ENCODE measurements around the gene JARID2. TPM values are rescaled to one million over a fixed set of nuclear protein-coding genes. Genes with fewer than 3 reads are reported as not detected.

Gene JARID2
- total RNA-seq, 4 donors from 2014 or later, result 12.1 to 33.8 (median 17.0) TPM

DNA sequence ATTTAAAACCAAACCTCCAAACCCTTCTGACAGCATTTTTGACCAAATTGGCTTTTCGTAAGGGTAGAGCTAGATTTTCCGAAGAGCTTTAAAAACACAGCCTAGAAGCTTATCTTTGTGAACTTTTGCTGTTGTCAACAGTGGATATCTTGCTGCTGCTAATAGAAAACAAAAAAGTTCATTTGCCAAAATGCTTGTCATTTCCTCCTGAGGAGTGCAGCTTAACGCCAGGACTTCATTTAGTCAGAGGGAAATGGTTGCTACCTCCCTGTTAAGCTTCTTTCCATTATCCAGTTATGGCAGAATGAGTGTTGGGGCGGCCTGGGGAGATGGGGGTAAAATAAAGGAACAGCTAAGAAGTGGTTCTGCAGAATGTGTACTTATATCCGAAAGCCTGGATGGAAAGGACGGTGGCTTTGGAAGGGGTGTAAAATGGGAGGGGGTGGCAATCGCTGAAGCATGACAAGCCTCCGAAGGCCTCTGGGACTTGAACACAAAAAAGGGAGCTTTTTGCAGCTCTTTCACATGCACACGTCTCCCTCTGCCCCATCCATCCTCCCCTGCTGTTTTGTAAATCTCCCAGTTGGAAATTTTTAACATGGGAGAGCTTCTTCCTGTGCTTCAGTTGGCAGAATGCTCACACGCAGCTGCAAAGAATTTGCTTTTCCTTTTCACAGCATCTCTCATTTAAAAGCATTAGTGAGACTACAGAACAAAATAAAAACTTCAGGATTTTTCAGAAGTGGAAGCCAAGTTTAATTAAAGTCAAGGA is 22.5 kb downstream of the JARID2 start:
- H3K9me3 ChIP-seq, result no peaks in the 10 kb centered on the region
- no peak overlapping the region for H3K4me3 ChIP-seq
- H3K4me1 ChIP-seq, result peaks cover 0 to 49% (median 17%) of the 10 kb centered on the region in 4 donors
- TF ChIP-seq, protein P1, sequence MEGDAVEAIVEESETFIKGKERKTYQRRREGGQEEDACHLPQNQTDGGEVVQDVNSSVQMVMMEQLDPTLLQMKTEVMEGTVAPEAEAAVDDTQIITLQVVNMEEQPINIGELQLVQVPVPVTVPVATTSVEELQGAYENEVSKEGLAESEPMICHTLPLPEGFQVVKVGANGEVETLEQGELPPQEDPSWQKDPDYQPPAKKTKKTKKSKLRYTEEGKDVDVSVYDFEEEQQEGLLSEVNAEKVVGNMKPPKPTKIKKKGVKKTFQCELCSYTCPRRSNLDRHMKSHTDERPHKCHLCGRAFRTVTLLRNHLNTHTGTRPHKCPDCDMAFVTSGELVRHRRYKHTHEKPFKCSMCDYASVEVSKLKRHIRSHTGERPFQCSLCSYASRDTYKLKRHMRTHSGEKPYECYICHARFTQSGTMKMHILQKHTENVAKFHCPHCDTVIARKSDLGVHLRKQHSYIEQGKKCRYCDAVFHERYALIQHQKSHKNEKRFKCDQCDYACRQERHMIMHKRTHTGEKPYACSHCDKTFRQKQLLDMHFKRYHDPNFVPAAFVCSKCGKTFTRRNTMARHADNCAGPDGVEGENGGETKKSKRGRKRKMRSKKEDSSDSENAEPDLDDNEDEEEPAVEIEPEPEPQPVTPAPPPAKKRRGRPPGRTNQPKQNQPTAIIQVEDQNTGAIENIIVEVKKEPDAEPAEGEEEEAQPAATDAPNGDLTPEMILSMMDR (IDR thresholded peaks at IDR 0.05), result no peak
- no peak for TF ChIP-seq POLR2A (IDR thresholded peaks at IDR 0.05)
- DNase-seq, result no peak
- no peaks in the 10 kb centered on the region for H3K36me3 ChIP-seq
- peak overlapping the region in 2 of 4 donors; percentile 14 to 23 for H3K27ac ChIP-seq
- no peaks in the 10 kb centered on the region for H3K27me3 ChIP-seq

DNA sequence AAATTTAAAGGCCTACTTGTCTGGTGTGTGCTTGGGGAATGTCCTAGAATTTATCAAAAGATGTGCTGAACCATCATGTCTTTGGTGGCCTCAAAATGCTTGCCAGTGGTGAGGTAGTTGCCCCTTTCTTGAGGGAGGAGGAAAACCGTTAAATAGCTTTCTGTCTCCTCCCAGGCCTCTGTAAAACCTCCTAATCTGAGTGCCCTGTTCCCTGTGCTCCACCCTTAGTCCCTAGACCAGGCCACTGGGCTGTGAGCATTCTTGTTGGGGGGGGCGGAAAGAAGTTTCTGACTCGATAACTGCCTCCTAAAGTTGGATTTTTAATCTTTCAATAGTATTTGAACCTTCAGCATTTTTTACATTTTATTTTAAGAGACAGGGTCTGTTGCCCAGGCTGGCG is 23.1 kb downstream of the JARID2 start:
- TF ChIP-seq, protein P1 (IDR thresholded peaks at IDR 0.05), result no peak
- TF ChIP-seq POLR2A (IDR thresholded peaks at IDR 0.05), result no peak
- Histone ChIP-seq H3K36me3 (no peaks in the 10 kb centered on the region), H3K9me3 (no peaks in the 10 kb centered on the region), H3K27ac (peak overlapping the region in 2 of 4 donors; percentile 14 to 23), H3K4me3 (no peak overlapping the region), H3K4me1 (peaks cover 0 to 46% (median 16%) of the 10 kb centered on the region in 4 donors), H3K27me3 (no peaks in the 10 kb centered on the region)
- no peak for DNase-seq

DNA sequence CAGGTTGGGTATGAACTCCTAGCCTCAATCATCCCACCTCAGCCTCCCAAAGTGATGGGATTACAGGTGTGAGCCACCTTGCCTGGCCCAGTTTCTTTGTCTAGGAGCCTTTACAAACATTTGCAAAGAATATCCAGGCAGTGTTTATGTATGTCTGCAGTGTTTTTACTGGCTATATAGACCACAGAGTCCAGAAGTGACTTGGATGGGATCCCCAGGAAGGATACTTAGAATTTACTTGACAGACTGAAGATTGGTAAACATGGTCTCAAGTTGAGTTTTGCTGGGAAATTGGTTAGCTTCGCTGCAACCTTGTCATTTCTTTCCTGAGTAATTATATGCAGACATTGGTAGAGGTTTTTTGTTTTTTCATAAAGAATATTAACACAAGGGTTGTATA is 23.8 kb downstream of the JARID2 start:
- Histone ChIP-seq H3K27ac (no peak overlapping the region), H3K4me1 (peaks cover 0 to 44% (median 13%) of the 10 kb centered on the region in 4 donors), H3K27me3 (no peaks in the 10 kb centered on the region), H3K36me3 (no peaks in the 10 kb centered on the region), H3K4me3 (no peak overlapping the region), H3K9me3 (no peaks in the 10 kb centered on the region)
- TF ChIP-seq, protein P1 (IDR thresholded peaks at IDR 0.05), result no peak
- no peak for TF ChIP-seq POLR2A (IDR thresholded peaks at IDR 0.05)
- no peak for DNase-seq

- no peak overlapping the region for H3K27ac ChIP-seq
- no peak overlapping the region for H3K4me3 ChIP-seq
- H3K27me3 ChIP-seq, result no peaks in the 10 kb centered on the region
- no peak for DNase-seq
- H3K36me3 ChIP-seq, result no peaks in the 10 kb centered on the region
- H3K4me1 ChIP-seq, result peaks cover 0 to 43% (median 8%) of the 10 kb centered on the region in 4 donors
- no peaks in the 10 kb centered on the region for H3K9me3 ChIP-seq
- TF ChIP-seq, protein P1 (IDR thresholded peaks at IDR 0.05), result no peak
- no peak for TF ChIP-seq POLR2A (IDR thresholded peaks at IDR 0.05)
Observed at GRCh38 chr6:15270402-15270801, 24.5 kb downstream of the JARID2 start.

- DNase-seq, result no peak
- Histone ChIP-seq H3K27me3 (no peaks in the 10 kb centered on the region), H3K9me3 (no peaks in the 10 kb centered on the region), H3K4me1 (peaks cover 0 to 37% (median under 1%) of the 10 kb centered on the region in 4 donors), H3K4me3 (no peak overlapping the region), H3K27ac (no peak overlapping the region), H3K36me3 (no peaks in the 10 kb centered on the region)
- TF ChIP-seq, protein P1 (IDR thresholded peaks at IDR 0.05), result no peak
- TF ChIP-seq POLR2A (IDR thresholded peaks at IDR 0.05), result no peak
Observed at GRCh38 chr6:15272562-15272961, 26.7 kb downstream of the JARID2 start.

All from Peyer's patch (tissue), 4 donors.